LNCaP clone FGC (cell line): ENCODE measurements around the gene PRIM1.

ENCODE experiments used
- DNase-seq: peaks from one replicate; pipeline ENCODE4 v3.0.0-alpha.2; 2011; ENCODE audit warnings: low read depth
- H3K4me3 ChIP-seq: 2 replicates; pipeline ENCODE4 v1.5.1; 2011; ENCODE audit warnings: mild to moderate bottlenecking, low read depth, low read length, control low read depth
- CTCF ChIP-seq: IDR thresholded peaks from 2 replicates; pipeline ENCODE4 v1.5.1; 2012; ENCODE audit warnings: mild to moderate bottlenecking; ENCODE audit not compliant: control insufficient read depth, insufficient read depth; ENCODE audit errors: extremely low read depth

Gene PRIM1

GRCh38 chr12:56699020-56699661 lies 53.0 kb downstream of the PRIM1 start:
- H3K4me3 ChIP-seq: no peak overlapping the region
- DNase-seq: no peak
- no peak for TF ChIP-seq CTCF

GRCh38 chr12:56695327-56696101 lies 56.6 kb downstream of the PRIM1 start:
- no peak for TF ChIP-seq CTCF
- no peak overlapping the region for H3K4me3 ChIP-seq
- DNase-seq: no peak

- no peak for DNase-seq
- H3K4me3 ChIP-seq: no peak overlapping the region
- TF ChIP-seq CTCF: no peak
Observed at GRCh38 chr12:56694161-56694560, 58.0 kb downstream of the PRIM1 start.

- DNase-seq: no peak
- H3K4me3 ChIP-seq: peak overlapping the region; percentile 91
- no peak for TF ChIP-seq CTCF
Observed at GRCh38 chr12:56688846-56689109, 63.3 kb downstream of the PRIM1 start.

GRCh38 chr12:56688129-56688845 lies 63.8 kb downstream of the PRIM1 start, which contains the start of gene PTGES3:
Gene PTGES3 (minus strand): TSS chr12:56688284. CDS start chr12:56687999, 285 bp downstream.
- no peak for TF ChIP-seq CTCF
- peak; percentile 91 for DNase-seq
- H3K4me3 ChIP-seq: peak within 1 kb of the TSS; percentile 91

- peak; percentile 59 for DNase-seq
- peak overlapping the region; percentile 91 for H3K4me3 ChIP-seq
- no peak for TF ChIP-seq CTCF
Observed at GRCh38 chr12:56687223-56688128, 64.6 kb downstream of the PRIM1 start.
